Measurements from ENCODE around the gene AGPAT2. TPM values are rescaled to one million over a fixed set of nuclear protein-coding genes. Genes with fewer than 3 reads are reported as not detected.

Gene AGPAT2
- polyA plus RNA-seq, 1 donor = 34.4 TPM

DNA sequence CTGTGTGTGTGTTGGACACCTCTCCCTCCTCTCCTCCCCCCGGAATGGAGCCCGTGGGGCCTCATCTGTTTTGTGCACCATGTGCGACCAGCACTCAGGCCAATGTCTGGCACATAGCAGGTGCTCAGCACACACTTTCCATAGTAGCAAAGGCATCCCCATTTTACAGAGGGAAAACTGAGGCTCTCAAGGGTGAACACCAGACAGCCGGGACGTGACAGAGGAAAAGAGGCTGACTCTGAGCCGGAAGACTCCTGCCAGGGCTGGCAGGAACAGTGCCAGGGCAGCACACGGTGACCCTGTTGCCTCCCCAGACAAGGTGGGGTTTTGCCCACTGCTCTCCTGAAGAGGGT lies 1.8 kb upstream of the AGPAT2 start:
- DNase-seq = no peak

DNA sequence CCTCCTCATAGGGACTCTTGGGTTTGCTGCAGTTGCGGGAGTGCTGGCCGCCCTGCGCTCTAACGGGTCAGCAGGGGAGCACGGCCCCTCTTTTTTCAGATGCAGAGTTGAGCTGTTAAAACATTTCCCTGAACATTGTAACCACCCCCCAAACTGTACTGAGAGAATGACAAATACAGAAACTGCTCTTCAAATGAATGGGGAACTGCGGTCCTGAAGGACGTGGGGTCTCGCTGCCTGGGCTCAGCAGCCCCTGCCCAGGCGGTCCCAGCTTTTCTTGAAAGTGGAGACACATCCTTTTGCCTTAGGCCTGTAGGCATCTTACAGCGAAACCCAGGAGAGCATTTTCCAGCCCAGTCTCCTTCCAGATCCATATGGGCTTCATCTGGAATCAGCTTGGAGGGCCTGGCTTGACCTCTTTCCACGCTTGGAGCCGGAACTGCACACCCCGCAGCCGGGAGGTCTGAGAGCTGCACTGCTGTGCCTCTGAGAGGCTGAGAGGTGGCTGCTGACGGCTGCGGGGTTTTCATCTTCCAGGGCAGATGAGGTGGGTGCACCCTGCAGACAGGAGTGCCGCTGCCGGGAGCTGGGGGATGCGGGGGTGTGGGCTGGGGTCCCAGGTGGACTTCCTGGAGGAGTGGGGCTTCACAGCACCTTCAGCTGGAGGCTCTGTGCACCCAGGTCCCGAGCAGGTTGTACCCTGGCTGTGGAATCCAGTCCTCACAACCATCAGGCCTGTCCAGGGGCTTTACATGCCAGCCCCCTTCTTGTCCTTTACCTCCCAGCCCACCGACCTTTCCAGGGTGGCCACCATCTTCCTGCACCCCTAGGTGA lies 1.2 kb upstream of the AGPAT2 start:
- no peak for DNase-seq

DNA sequence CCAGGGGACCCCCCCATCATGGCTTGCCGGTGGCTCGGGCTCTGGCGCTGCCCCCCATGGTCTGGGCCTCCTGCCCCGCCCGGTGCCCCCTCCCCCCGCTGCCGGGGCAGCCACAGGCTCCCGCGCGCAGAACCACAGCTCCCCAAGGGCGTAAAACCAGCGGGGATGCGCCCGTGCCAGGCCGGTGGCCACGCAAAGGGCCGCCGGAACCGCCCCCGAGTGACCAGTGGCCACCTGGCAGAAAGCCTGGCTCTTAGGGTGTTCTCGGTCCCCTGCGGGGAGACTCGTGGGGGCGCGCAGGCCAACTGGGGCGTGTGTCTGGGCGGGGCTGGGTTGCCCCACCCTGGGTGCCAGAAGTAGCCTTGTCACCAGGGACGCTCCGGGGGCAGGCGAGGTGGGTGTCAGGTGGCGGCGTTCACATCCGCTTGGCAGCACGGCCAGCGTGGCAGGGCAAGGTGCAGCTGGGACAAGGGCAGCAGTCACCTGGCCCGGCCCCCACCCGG lies 515 bp upstream of the AGPAT2 start:
- no peak for DNase-seq

DNA sequence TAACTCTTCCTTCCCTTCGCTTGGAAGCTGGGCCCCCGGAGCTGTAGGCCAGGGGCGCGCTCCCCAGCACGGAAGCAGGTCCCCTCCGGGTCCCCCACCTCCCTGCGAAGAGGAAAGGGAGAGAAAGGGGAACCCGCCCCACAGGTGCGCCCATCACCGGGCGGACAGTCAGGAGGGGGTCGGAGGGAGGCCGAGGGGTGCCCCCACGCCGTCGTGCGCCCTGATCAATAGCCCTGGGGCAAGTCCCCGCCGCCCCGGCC lies 793 bp downstream of the AGPAT2 start:
- no peak for DNase-seq

DNA sequence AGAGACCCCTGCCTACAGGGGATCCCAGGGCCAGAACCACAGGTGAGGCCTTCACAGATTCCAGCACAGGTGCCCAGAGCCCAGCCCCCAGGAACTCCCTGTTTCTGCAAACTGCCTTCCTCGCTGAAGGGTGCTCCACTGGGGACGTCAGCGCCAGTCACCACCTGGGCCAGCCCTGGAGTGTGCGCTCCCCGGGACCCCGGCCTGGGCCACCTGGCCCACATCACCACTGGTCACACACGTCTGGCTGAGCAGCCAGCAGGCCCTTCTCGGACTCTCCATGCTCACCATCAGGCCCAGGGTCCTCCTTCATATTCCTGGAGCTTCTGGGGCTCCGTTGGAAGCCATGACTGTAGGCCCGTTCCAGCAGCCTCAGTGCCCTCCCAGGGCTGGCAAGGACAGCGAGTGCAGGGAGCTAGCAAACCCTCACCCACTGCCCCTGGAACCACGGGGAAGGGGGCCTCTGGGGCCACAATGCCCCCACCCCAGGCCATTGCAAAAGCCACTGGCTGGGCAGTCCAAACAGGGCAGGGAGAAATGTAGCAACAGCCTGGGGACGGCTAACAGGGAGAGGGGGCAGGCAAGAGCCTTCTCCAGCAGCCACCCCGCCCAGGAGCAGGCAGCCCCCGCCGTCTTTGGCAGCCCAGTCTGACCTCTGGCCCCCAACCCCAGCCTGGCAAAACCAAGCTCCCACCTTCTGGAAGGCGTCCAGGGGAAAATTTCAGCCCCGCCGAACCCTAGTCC lies 1.3 kb downstream of the AGPAT2 start:
- DNase-seq = no peak

DNA sequence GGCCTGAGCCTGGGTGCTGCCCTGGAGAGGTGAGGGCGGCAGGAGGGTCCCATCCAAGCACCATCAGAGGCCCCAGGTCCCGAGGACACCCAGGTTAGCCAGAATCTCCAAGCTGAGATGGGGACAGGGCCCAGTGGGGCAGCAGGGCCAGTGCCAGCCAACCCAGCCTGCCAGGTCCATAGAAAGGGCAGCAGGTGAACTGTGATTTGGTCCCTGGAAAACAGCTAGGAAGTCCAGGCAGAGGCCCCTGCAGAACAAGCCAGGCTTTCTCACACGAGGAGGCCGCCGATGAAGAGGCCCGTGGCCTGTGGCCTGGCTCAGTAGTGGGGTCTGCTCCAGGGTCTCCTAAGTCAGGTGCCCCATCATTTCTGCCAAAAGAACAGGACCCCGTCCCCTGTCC lies 2.0 kb downstream of the AGPAT2 start:
- DNase-seq = no peak

DNA sequence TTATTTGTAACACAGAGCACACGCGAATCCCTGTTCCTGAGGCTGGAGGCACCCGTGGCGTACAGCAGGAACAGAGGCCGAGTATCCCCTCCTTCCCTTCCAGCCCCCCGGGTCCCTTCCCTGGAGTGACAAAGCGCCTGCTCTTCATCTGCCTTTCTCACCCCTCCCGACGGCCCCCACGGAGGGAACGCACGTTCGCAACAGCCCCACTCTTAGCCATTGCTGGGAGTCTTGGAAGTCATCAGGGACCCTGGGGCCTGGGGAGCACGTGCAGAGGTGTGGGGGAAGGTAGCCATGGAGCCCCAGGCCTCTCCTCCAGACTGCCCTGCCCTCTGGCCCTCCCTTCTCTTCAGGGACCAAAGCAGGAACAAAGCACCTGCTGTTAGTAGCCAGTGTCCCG lies 2.5 kb downstream of the AGPAT2 start:
- no peak for DNase-seq

DNA sequence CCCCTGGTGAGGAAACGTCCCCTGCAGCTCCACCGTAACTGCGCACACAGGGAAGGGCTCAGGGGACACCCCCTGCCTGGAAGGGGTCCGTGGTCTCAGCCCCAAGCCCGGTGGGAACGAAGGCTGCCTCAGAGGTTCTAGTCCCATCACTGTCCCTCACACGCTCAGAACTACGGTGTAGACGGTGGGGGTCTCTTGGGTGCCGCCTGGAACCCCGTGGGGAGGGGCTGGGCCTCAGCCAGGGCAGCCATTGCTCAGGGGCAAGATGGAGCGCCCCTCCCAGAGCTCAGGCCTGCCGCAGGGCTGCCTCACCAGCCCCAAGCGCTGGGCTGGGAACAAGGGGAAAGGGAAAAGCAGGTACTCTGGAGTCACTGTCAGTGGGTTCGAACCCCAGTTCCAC lies 2.9 kb downstream of the AGPAT2 start:
- no peak for DNase-seq

DNA sequence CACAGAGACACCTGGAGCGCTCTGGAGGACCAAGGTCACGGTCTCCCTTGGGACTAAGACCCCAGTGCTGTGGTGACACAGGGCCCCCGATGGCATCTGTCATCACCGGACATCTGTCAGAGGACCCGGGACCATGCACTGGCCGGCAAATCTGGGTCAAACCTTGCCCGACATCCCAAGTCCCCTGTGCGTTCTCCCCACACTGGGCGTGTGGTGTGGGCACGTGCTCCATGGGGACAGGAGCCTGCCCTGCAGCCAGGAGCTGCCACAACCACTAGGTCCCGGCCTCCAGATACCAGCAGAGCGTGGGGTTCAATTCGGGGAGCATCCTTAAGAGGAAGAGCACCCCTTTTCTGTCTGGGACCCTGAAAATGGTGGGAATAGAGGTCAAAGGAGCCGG lies 3.5 kb downstream of the AGPAT2 start:
- no peak for DNase-seq

DNA sequence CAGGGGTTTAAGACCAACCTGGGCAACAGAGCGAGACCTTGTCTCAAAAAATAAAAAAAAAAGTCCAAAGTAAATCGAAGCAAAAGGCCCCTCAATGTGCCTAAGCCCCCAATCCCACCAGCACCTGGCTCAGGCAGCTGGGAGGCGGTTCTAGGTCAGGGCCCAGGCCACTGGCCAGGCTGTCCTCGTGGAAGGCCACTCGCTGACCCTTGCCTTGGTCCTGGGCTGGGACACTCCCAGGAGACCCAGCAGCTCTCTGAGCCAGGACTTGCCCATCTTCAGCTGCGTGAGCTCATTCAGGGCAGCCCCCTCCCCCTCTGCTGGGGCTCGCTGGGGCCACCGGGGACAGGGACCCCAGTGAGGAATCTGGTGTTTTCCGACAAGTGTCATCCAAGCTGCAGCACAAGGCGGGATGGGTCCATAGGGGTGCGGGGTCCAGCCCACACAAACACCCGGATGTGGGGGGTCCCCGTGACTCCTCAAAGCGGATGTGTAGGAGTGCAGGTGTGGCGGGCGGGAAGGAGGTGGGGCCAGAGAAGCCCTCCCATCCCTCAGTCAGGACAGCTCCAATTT lies 4.0 kb downstream of the AGPAT2 start:
- no peak for DNase-seq

DNA sequence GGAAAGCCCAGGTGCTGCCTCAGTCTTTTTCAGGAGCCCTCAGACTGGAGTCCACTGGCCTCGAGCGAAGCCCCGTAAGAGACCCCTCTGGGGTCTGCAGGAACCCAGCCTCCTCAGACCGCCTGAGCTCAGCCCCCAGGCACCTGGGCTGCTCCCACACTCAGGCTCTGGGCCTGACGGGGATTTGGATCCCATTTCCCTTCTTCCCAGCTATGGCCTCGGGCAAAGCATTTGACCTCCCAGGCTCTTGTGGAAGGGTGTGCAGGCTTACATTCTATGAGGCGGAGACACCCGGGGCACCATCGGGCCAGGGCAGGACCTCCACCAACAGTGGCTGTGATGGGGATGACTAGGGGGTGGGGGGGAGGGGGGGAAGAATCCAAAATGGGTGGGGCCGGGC lies 4.5 kb downstream of the AGPAT2 start:
- DNase-seq = no peak

DNA sequence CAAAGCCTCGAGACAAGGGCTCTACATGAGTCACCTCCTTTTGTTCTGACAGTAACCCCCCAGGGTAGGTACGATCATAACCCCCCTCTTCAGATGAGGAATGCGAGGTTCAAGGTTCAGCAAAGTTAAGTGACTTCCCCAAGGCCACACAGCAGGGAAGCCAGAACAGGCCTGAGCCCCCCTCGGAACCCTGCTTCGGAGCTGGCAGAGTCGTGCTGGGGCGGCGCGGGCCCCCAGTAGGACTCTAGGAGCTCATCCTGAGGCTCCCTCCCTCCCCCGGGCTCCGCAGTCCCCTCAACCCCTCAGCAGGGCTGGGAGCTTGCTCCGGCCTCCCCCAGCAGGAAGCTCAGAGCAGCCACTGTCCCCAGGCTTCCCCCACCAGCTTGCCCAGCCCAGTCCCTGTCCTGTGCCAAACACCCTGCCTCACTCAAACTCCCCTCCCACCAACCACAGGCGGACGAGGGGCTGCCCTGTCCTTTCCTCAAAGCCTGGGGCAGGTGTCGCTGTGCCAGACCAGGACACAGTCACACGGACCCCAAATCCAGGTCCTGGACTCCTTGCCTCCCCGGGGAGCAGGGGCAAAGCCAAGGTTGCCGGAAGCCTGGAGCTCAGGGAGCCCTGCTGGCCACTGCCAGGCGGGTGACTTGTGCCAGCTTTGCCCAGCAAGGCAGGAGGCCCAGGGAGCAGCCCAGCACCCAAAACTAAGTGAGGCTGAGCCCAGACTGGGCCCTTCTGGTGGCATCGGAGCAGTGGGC lies 5.1 kb downstream of the AGPAT2 start:
- no peak for DNase-seq

DNA sequence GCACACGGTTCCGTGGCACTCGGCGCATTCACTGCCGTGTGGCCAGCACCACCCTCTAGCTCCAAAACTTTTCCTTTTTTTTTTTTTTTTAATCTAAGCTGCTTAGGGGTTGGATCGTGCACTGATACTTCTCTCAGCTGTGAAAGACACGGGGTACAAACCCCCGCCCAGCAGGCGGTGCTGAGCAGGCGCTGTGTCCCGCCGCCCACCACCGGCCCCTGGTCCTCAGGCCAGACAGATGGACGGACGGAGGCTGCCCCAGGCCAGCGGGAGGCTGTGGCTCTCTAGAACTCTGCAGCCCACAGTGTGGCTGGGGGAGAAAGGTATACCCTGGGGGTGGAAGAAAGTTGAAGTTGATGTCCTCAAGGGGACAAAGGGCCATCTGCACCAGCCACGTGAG lies 6.2 kb downstream of the AGPAT2 start:
- no peak for DNase-seq

DNA sequence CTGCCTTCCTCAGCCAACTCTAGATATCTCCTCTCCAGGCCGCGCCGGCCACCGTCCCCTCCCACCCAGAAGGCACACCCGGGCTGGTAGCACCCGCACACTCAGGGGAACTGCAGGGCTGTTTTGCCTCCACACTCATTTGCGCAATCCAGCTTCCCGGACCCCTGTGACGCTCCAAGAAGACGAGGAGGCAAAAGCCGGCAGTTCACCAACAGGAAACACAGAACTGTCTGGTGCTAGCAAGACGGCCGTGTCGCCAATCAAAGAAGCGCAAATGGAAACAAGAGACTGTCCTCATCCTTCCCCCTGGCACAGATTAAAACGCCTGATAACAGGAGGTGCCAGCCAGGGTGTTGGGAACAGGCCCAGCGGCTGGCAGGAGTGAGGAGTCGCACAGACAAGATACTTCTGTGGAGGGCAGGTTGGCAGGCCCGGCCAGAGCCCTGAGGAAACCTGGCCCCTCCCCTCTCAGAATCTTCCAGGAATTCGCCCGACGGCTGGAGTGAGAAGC lies 7.8 kb downstream of the AGPAT2 start:
- no peak for DNase-seq

DNA sequence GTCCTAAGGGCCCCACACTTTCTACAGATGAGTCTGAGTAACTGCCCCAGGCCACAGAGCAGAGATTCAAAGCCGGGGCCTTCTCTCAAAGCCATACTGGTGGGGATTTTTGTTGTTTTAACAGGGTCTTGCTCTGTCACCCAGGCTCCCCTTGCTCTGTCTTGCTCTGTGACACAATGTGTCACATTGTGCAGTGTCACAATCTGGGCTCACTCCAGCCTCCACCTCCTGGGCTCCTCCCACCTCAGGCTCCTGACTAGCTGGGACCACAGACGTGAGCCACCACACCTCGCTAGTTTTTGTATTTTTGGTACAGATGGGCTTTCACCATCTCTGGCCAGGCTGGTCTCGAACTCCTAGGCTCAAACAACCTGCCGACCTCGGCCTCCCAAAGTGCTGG lies 8.6 kb downstream of the AGPAT2 start:
- DNase-seq = no peak

DNA sequence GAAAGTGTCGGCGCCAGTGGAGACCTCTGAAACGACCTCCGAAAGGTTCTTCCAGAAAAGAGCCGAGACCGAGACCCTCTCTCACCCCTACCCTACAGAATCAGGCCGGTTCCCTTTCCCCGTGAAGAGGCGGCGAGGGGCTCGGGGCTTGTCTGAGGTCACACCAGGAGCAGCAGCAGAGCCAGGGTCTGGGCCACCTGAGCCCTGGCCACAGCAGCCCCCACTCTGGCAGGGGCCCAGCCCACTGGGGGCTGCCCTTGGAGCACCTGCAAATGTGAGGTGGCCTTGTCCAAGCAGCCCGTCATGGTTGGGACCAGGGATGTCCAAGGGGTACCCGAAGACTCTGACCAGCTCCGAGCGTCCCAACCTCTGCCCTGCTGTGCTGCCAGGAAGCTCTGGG lies 9.2 kb downstream of the AGPAT2 start:
- DNase-seq = no peak

DNA sequence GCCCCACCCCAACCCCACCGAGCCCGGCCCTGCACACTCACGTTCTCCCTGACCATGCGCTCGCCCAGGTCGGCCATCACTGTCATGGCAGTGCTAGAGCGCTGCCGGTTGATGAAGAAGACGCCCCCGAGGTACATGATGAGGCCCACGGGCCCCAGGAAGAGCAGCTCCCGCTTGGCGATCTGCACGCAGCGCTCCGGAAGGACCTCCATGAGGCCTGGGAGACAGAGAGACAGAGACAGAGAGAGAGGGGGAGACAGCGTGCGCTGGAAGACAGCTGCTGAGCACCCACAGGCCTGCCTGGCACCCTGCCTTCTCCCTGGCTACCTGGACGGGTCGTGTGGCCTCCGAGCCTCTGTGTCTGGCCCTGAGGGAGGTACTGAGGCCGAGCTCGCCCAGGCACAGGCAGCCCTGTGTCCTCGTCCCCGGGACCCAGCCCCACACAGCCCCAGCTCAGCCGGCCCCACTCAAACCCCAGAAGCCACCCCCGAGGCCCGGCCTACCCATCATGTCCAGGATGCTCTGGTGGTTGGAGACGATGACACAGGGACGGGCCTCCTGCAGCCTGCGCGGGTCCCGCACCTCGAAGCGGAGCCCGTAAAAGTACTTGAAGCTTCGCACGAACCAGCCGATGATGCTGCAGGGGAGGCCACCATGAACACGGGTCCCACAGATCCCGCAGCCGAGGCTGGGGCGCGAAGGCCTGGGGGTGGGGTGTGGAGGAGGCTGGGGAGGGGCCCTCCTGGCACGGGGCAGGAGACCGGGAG lies 10.2 kb downstream of the AGPAT2 start:
- no peak for DNase-seq

DNA sequence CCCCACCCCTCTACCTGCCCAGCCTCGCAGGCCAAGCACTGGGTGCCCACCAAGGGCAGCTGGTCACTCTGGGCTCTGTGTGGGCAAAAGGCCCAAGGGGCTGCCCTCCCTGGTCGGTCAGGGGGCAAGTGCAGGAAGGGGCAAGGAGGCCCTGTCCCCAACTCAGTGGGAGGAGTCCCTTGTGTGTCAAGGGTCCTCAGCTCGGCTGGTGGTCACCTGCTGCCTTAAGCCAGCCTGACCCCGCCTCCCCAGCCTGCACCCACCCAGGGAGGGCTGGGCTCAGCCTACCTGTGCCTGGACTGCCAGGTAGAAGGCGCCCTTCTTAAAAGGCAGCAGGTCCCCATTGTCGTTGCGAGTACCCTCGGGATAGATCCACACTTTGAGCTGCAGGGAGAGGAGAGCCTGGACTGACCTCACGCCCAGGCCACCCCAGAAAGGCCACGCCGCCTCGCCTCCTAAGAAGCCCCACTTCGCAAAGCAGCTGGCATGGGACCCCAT lies 10.9 kb downstream of the AGPAT2 start:
- no peak for DNase-seq

DNA sequence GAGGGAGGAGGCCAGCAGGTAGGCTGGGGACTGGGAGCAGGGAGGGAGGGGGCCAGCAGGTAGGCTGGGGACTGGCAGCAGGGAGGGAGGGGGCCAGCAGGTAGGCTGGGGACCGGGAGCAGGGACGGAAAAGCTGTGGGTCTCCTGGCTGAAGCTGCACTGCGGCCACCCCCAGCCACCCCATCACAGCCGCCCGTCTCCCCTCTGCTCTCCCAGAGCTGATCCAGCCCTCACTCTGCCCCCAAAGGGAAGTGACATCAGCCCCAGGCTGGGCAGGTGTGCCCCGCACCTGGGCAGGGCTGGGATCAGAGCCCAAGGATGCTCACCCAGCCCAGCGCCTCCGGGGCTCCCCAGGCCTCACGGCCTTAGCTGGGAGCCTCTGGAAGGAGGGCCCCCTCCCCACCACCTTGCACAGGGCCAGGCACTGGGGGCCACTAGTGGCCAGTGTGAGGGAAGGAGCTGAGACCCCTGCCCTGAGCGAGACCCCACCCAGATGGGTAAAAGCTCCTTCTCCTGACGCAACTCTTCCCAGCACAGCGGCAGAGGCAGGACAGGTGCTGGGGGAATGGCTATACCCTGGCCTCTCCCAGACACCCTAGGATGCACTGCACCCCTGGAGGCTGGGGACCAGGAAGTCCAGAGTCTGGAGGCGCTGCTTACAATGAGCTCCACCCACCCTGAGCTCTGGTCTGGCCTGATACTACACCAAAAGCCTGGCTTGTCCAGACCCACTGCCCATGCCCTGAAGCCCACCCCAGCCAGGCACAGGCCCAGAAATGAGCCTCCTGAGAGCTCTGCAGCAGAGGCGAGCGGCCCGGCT lies 11.6 kb downstream of the AGPAT2 start:
- DNase-seq = no peak

DNA sequence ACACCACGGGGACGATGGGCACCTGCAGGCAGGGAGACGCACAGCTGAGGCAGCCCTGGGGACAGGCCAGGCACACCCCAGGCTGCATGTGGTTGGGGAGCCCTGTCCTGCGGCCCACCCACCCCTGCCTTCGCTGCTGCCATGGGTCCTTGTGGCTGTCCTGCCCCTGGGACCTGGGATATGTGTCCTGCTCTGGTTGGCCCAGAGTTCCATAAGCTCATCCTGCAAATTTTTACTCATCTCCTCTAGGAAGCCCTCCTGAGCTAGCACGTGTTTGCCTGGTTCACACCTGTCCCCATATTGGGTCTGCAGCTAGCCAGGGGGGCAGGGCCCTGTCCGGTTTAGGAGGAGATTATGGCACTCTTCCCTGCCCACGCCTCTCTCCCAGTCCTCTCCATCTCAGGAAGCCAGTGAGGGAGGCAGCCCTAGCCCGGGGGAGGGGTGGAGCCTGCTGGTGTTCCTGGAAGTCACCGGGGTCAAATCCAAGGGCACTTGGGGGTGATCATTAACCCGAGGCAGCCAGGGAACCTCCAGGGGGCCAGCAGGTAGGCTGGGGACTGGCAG lies 12.4 kb downstream of the AGPAT2 start:
- no peak for DNase-seq
